IMR-90 (cell line): ENCODE measurements around the gene LGMN. TPM values are rescaled to one million over a fixed set of nuclear protein-coding genes. Genes with fewer than 3 reads are reported as not detected.

ENCODE experiments used
- ATAC-seq: fragments of 200-7000 bp; cut with Tn5 transposase; 2 replicates; pipeline ENCODE4 v1.9.1; 2020; ENCODE audit warnings: low read depth, mild to moderate bottlenecking, moderate library complexity
- BruUV-seq: library from RNA; stranded (reverse); fragments of 400-500 nt; replicated peaks from 2 replicates; lab custom pipeline; 2021; lab: Mats Ljungman, UMichigan
- CTCF ChIA-PET: fragments of 300-600 bp; formaldehyde crosslinking; extraction: SDS; loops from one replicate; lab custom pipeline; 2021; ENCODE audit warnings: antibody characterized with exemption; lab: Yijun Ruan, JAX
- POLR2A ChIA-PET: fragments of 300-600 bp; sonication (Branson Sonifier 250); formaldehyde crosslinking; loops from one replicate; lab custom pipeline; 2022; ENCODE audit warnings: antibody characterized with exemption; ENCODE audit not compliant: unreplicated experiment; lab: Charles Lee
- DNase-seq: peaks from one replicate; pipeline ENCODE4 v3.0.0; 2013
- H2AFZ ChIP-seq: replicated peaks from 2 replicates; pipeline ENCODE3; 2013; ENCODE audit warnings: low read length, mild to moderate bottlenecking; ENCODE audit not compliant: poor library complexity
- H2AK5ac ChIP-seq: 2 replicates; pipeline ENCODE4 v1.6.1; 2013; ENCODE audit warnings: low read depth, low read length, inconsistent platforms
- H2AK9ac ChIP-seq: replicated peaks from 2 replicates; pipeline ENCODE3; 2013; ENCODE audit warnings: mild to moderate bottlenecking, low read depth, low read length, moderate library complexity; ENCODE audit not compliant: poor library complexity
- H2BK120ac ChIP-seq: 2 replicates; pipeline ENCODE4 v1.6.1; 2013; ENCODE audit warnings: low read depth, low read length, inconsistent platforms
- H2BK15ac ChIP-seq: 3 replicates; pipeline ENCODE4 v1.6.1; 2013; ENCODE audit warnings: low read depth, low read length, inconsistent platforms
- H2BK20ac ChIP-seq: 2 replicates; pipeline ENCODE4 v1.6.1; 2013; ENCODE audit warnings: low read depth, mild to moderate bottlenecking, inconsistent platforms, low read length, moderate library complexity
- H2BK5ac ChIP-seq: 2 replicates; pipeline ENCODE4 v1.6.1; 2013; ENCODE audit warnings: mild to moderate bottlenecking, low read depth, low read length, inconsistent platforms; ENCODE audit not compliant: poor library complexity, severe bottlenecking
- H3K14ac ChIP-seq: replicated peaks from 2 replicates; pipeline ENCODE4 v1.6.1; 2013; ENCODE audit warnings: low read depth, low read length, inconsistent platforms
- H3K18ac ChIP-seq: 2 replicates; pipeline ENCODE4 v1.6.1; 2013; ENCODE audit warnings: low read depth, low read length, control low read depth
- H3K23ac ChIP-seq: 2 replicates; pipeline ENCODE4 v1.6.1; 2013; ENCODE audit warnings: low read depth, low read length, inconsistent platforms
- H3K27ac ChIP-seq: 2 replicates; pipeline ENCODE4 v1.5.1; 2013; ENCODE audit warnings: mild to moderate bottlenecking, control low read depth, low read length; ENCODE audit not compliant: insufficient read depth
- H3K27me3 ChIP-seq: 2 replicates; pipeline ENCODE4 v1.6.1; 2013; ENCODE audit warnings: low read length; ENCODE audit not compliant: control insufficient read depth, insufficient read depth
- H3K36me3 ChIP-seq: 2 replicates; pipeline ENCODE4 v1.6.1; 2013; ENCODE audit warnings: low read length, mixed read lengths; ENCODE audit not compliant: control insufficient read depth, insufficient read depth
- H3K4ac ChIP-seq: 2 replicates; pipeline ENCODE4 v1.6.1; 2013; ENCODE audit warnings: low read depth, low read length, inconsistent platforms
- H3K4me1 ChIP-seq: 2 replicates; pipeline ENCODE4 v1.6.1; 2013; ENCODE audit warnings: low read length, mixed read lengths; ENCODE audit not compliant: control insufficient read depth, insufficient read depth
- H3K4me2 ChIP-seq: 2 replicates; pipeline ENCODE4 v1.6.1; 2013; ENCODE audit warnings: low read depth, mild to moderate bottlenecking, control low read depth, low read length, moderate library complexity
- H3K4me3 ChIP-seq: 2 replicates; pipeline ENCODE4 v1.5.1; 2013; ENCODE audit warnings: low read depth, mild to moderate bottlenecking, control low read depth, low read length, moderate library complexity; ENCODE audit not compliant: insufficient read depth
- H3K56ac ChIP-seq: 2 replicates; pipeline ENCODE4 v1.6.1; 2013; ENCODE audit warnings: low read length, inconsistent platforms; ENCODE audit not compliant: insufficient read depth; ENCODE audit errors: extremely low read depth
- H3K79me1 ChIP-seq, 2 experiments: 2 replicates each; pipeline ENCODE4 v1.6.1; 2013; ENCODE audit warnings: low read length in 2 of 2, inconsistent platforms in 1 of 2, low read depth in 1 of 2
- H3K9ac ChIP-seq: 2 replicates; pipeline ENCODE4 v1.6.1; 2013; ENCODE audit warnings: low read depth, low read length, control low read depth
- H3K9me1 ChIP-seq: 2 replicates; pipeline ENCODE4 v1.6.1; 2013; ENCODE audit warnings: low read length, inconsistent platforms; ENCODE audit not compliant: insufficient read depth
- H3K9me3 ChIP-seq: 2 replicates; pipeline ENCODE4 v1.6.1; 2013; ENCODE audit warnings: low read length; ENCODE audit not compliant: control insufficient read depth, insufficient read depth
- H4K20me1 ChIP-seq: 2 replicates; pipeline ENCODE4 v1.6.1; 2013; ENCODE audit warnings: low read length, inconsistent platforms; ENCODE audit not compliant: insufficient read depth
- H4K5ac ChIP-seq: 2 replicates; pipeline ENCODE4 v1.6.1; 2013; ENCODE audit warnings: mild to moderate bottlenecking, low read depth, low read length, control low read depth
- H4K8ac ChIP-seq, 2 experiments: 2 replicates each; pipeline ENCODE4 v1.6.1; 2013; ENCODE audit warnings: low read depth in 2 of 2, low read length in 2 of 2, control low read depth in 1 of 2, inconsistent platforms in 1 of 2
- H4K91ac ChIP-seq: 2 replicates; pipeline ENCODE4 v1.6.1; 2013; ENCODE audit warnings: low read depth, low read length, inconsistent platforms; ENCODE audit not compliant: insufficient read depth
- BHLHE40 ChIP-seq: fragments of 150-350 bp; IDR thresholded peaks from 2 replicates; pipeline ENCODE4 v1.6.1; 2016; ENCODE audit warnings: mild to moderate bottlenecking, low read depth, low read length
- CHD1 ChIP-seq: IDR thresholded peaks from 2 replicates; pipeline ENCODE4 v1.6.1; 2012; ENCODE audit warnings: low read depth, low read length, improper control_type of control experiment
- FOS ChIP-seq: fragments of 150-350 bp; IDR thresholded peaks from 2 replicates; pipeline ENCODE4 v1.6.1; 2016; ENCODE audit warnings: low read depth, low read length
- MAFK ChIP-seq: IDR thresholded peaks from 2 replicates; pipeline ENCODE4 v1.6.1; 2012; ENCODE audit warnings: low read depth, low read length, improper control_type of control experiment
- MAZ ChIP-seq: IDR thresholded peaks from 2 replicates; pipeline ENCODE4 v1.6.1; 2012; ENCODE audit warnings: low read depth, mild to moderate bottlenecking, low read length, improper control_type of control experiment, moderate library complexity, borderline replicate concordance
- MXI1 ChIP-seq: IDR thresholded peaks from 2 replicates; pipeline ENCODE4 v1.6.1; 2012; ENCODE audit warnings: low read depth, mild to moderate bottlenecking, low read length, moderate library complexity, borderline replicate concordance
- NFE2L2 ChIP-seq: fragments of 150-350 bp; IDR thresholded peaks from 2 replicates; pipeline ENCODE4 v1.6.1; 2016; ENCODE audit warnings: low read depth, mild to moderate bottlenecking, low read length
- POLR2A ChIP-seq: IDR thresholded peaks from 2 replicates; pipeline ENCODE4 v1.6.1; 2012; ENCODE audit warnings: mild to moderate bottlenecking, low read depth, low read length
- RCOR1 ChIP-seq: IDR thresholded peaks from 2 replicates; pipeline ENCODE4 v1.6.1; 2012; ENCODE audit warnings: mild to moderate bottlenecking, low read length, improper control_type of control experiment; ENCODE audit not compliant: insufficient replicate concordance
- RFX5 ChIP-seq: IDR thresholded peaks from 2 replicates; pipeline ENCODE4 v1.8.0; 2012; ENCODE audit warnings: low read depth, mild to moderate bottlenecking, low read length, moderate library complexity
- SMC3 ChIP-seq: fragments of 150-350 bp; IDR thresholded peaks from 2 replicates; pipeline ENCODE4 v1.6.1; 2016; ENCODE audit warnings: low read depth, mild to moderate bottlenecking, antibody characterized with exemption, low read length, moderate library complexity
- WGBS, 2 experiments: methylation state at CpG; one replicate each; pipeline versions ENCODE4 v1.1.5 to v1.1.7; 2013; ENCODE audit warnings: missing lambda C conversion rate in 2 of 2; ENCODE audit not compliant: insufficient read length in 1 of 2; ENCODE audit errors: extremely low coverage in 2 of 2; 5-methylcytosine and 5-hydroxymethylcytosine counted together
- dilution Hi-C: fragments of 300-500 bp; cut with HindIII; formaldehyde crosslinking; loops from one replicate; pipeline ENCODE4 v1.14.3; 2018; ENCODE audit warnings: low sequenced_read_pairs; ENCODE audit not compliant: unreplicated experiment
- in situ Hi-C: fragments of 300-500 bp; cut with MboI; formaldehyde crosslinking; loops from 3 replicates; pipeline ENCODE4 v1.14.3; 2019; ENCODE audit warnings: low sequenced_read_pairs, inconsistent platforms, mixed read lengths
- intact Hi-C: fragments of 100-400 bp; cut with micrococcal nuclease; formaldehyde crosslinking; loops from 2 replicates; pipeline ENCODE4 v1.10.0; 2022
- polyA plus RNA-seq, 3 experiments: library from polyadenylated mRNA; depleted of rRNA; stranded (reverse); fragments of >200 nt; gene quantifications; 2 replicates each; pipeline ENCODE4 v1.2.3, GENCODE V29; 2012; ENCODE audit warnings: low replicate concordance in 1 of 3
- total RNA-seq: library from RNA; depleted of rRNA; stranded (reverse); fragments of >200 nt; gene quantifications from 2 replicates; pipeline ENCODE4 v1.2.3, GENCODE V29; 2012
- TF ChIP-seq, protein P1 (sequence below): fragments of 150-350 bp; IDR thresholded peaks from 2 replicates; pipeline ENCODE4 v1.6.1; 2017; ENCODE audit warnings: mild to moderate bottlenecking, antibody characterized with exemption, low read length, low read depth
- TF ChIP-seq, protein P2 (sequence below): conservative IDR thresholded peaks from 2 replicates; pipeline ENCODE4 v1.5.1; 2012; ENCODE audit warnings: mild to moderate bottlenecking, low read depth, low read length, improper control_type of control experiment

LGMN gene
- total and polyA plus RNA-seq, 2 of the 4 experiments (the other 2 are of a cell fraction), result 19.2 to 39.3 TPM

DNA sequence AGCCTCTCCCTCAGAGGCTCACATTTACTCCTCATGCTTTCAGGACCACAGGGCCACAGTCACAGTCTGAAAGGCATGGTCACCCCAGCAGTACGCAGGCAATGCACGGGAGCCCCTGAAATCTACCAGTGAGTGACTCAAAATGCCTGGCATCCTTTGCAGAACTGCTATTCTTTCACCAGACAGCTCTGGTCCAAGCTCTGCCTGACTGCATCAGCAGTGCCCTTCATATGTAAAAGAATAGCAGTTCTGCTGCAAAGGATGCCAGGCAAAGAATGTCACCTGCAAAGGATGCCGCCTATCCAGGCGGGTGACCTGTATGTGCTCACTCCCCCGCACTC lies 38.5 kb downstream of the LGMN start:
- BruUV-seq, result no TSS peak
- no peaks in the 10 kb centered on the region for H3K79me1 ChIP-seq
- H2BK120ac ChIP-seq, result peak overlapping the region; percentile 72
- peak overlapping the region; percentile 90 for H4K91ac ChIP-seq
- H3K4me1 ChIP-seq, result peaks cover 8% of the 10 kb centered on the region
- TF ChIP-seq MAZ, result no peak
- TF ChIP-seq FOS, result no peak
- TF ChIP-seq SMC3, result no peak
- no peak for TF ChIP-seq RFX5
- TF ChIP-seq MXI1, result no peak
- TF ChIP-seq BHLHE40, result no peak
- no peak for TF ChIP-seq POLR2A
- TF ChIP-seq RCOR1, result no peak
- TF ChIP-seq CHD1, result no peak
- TF ChIP-seq, protein P1, sequence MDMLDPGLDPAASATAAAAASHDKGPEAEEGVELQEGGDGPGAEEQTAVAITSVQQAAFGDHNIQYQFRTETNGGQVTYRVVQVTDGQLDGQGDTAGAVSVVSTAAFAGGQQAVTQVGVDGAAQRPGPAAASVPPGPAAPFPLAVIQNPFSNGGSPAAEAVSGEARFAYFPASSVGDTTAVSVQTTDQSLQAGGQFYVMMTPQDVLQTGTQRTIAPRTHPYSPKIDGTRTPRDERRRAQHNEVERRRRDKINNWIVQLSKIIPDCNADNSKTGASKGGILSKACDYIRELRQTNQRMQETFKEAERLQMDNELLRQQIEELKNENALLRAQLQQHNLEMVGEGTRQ, result no peak
- TF ChIP-seq, protein P2, sequence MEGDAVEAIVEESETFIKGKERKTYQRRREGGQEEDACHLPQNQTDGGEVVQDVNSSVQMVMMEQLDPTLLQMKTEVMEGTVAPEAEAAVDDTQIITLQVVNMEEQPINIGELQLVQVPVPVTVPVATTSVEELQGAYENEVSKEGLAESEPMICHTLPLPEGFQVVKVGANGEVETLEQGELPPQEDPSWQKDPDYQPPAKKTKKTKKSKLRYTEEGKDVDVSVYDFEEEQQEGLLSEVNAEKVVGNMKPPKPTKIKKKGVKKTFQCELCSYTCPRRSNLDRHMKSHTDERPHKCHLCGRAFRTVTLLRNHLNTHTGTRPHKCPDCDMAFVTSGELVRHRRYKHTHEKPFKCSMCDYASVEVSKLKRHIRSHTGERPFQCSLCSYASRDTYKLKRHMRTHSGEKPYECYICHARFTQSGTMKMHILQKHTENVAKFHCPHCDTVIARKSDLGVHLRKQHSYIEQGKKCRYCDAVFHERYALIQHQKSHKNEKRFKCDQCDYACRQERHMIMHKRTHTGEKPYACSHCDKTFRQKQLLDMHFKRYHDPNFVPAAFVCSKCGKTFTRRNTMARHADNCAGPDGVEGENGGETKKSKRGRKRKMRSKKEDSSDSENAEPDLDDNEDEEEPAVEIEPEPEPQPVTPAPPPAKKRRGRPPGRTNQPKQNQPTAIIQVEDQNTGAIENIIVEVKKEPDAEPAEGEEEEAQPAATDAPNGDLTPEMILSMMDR, result no peak
- TF ChIP-seq NFE2L2, result no peak
- no peak for TF ChIP-seq MAFK
- H3K9me3 ChIP-seq, result no peaks in the 10 kb centered on the region
- H3K27me3 ChIP-seq, result no peaks in the 10 kb centered on the region
- H2AFZ ChIP-seq, result peak overlapping the region; percentile 37
- H3K4me3 ChIP-seq, result no peak overlapping the region
- peaks cover 13% of the 10 kb centered on the region for H3K9me1 ChIP-seq
- H2AK9ac ChIP-seq, result peak overlapping the region; percentile 48
- dilution Hi-C loops, result no loop called here
- H3K56ac ChIP-seq, result no peak overlapping the region; the same call in 1 of the 2 replicates
- H3K36me3 ChIP-seq, result no peaks in the 10 kb centered on the region
- H3K23ac ChIP-seq, result no peak overlapping the region
- no peak overlapping the region for H4K5ac ChIP-seq
- H2BK20ac ChIP-seq, result no peak overlapping the region
- ChIA-PET CTCF (interaction anchor here (1.1 kb wide), 1 partner anchor 74 kb away, joined by 3 read pairs; no protein-coding TSS in a partner anchor), POLR2A (no interaction called here)
- peak overlapping the region; percentile 75; the same call in 1 of the 2 replicates for H3K4ac ChIP-seq
- no peak for ATAC-seq
- H2AK5ac ChIP-seq, result peak overlapping the region; percentile 35; the same call in 1 of the 2 replicates
- intact Hi-C loops, result no loop called here
- H3K27ac ChIP-seq, result no peak overlapping the region
- no peak overlapping the region for H3K9ac ChIP-seq
- in situ Hi-C loops, result loop anchor here (5.0 kb wide), 1 partner anchor 72 kb away; no protein-coding TSS in a partner anchor
- DNase-seq, result no peak
- H3K18ac ChIP-seq, result no peak overlapping the region
- H4K20me1 ChIP-seq, result no peaks in the 10 kb centered on the region
- WGBS, 2 experiments, result 89% methylated on average over 2 of the region's 5 CpGs; no CpG with 5 or more reads in 1 of the 2 experiments
- peak overlapping the region; percentile 16 for H2BK5ac ChIP-seq
- no peak overlapping the region; a peak in 1 of 4 replicates for H4K8ac ChIP-seq
- H3K4me2 ChIP-seq, result no peak overlapping the region
- peak overlapping the region; percentile 63; the same call in 1 of the 3 replicates for H2BK15ac ChIP-seq
- H3K14ac ChIP-seq, result no peak overlapping the region
